SHP77 (cell line): ENCODE results near the gene PGLYRP2.
A peak's percentile ranks its signal among the peaks of the same experiment; 100 is the strongest.
"Not testable (repeated sequence)": the region's sequence is repeated elsewhere in the genome, so short reads cannot be mapped to it uniquely, and the experiment has no call there.

ENCODE experiments used
- DNase-seq, 2 experiments: peaks; one replicate each; lab custom pipeline; 2025; lab: John Stamatoyannopoulos, UW

The PGLYRP2 gene, protein sequence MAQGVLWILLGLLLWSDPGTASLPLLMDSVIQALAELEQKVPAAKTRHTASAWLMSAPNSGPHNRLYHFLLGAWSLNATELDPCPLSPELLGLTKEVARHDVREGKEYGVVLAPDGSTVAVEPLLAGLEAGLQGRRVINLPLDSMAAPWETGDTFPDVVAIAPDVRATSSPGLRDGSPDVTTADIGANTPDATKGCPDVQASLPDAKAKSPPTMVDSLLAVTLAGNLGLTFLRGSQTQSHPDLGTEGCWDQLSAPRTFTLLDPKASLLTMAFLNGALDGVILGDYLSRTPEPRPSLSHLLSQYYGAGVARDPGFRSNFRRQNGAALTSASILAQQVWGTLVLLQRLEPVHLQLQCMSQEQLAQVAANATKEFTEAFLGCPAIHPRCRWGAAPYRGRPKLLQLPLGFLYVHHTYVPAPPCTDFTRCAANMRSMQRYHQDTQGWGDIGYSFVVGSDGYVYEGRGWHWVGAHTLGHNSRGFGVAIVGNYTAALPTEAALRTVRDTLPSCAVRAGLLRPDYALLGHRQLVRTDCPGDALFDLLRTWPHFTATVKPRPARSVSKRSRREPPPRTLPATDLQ

DNA sequence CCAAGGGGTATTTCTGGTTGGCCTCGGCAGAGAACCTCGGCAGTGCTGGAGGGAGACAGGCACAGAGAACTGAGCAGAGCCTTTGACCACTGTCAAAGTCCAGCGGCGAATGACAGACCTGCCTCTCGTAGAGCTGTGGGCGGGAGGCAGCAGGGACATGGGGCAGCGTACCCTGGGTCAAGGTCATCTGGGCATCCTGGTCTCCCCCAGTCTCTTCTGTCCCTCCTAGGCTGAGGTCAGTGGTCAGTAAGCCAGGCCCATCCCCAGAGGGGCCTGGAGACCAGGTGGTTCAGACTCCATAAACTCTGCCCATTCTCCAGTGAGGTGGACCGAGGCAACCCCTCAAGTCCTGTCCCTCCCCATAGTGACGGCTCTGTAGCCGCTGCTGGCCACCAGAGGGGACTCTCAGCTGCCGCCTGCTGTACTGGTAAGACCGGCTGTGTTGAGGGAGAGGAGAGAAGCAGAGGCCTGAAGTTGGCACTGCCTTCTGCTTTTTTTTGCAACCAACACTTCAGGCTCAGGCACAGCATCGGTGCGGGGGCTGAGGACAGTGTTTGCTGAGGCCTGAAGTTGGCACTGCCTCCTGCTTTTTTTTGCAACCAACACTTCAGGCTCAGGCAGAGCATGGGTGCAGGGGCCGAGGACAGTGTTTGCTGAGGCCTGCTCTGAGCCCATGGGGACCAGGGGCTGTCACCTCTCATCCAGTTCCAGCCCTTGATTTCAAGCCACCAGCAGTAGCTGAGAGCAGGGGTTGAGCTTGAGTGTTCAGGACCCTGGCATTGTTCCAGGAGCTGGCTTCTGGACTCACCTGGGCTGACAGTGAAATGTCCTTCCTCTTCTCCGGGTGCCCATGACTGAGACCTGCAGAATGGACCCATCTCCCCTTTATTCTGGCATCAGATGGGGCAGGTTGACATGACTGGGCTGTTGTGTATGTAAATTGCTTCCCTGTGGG lies at the start of gene PGLYRP2:
TSS of gene PGLYRP2 (minus strand) at position 111 of the 955 bp plus-strand sequence. CDS start 130 bp downstream, outside the sequence.
- peak in 1 of 2 experiments; percentile 62 for DNase-seq

DNA sequence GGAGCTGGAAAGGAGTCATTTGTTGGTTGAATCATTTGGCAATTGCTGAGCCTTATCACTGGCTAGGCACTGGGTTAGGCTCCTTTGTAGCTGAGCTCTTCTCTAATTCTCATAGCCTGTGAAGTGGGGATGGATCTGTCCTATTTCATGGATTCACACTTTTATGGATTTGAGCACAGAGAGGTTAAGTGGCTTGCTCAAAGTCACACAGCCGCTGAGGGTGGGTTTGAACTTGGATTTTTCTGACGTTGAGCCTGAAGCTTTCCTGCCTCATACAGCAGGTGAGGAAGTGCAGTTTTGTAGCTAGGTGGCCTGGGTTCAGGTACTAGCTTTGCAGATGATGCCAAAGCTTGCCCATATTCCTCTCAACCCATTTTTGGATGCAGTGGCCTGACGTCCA lies 48.4 kb upstream of the PGLYRP2 start:
- DNase-seq: no peak

DNA sequence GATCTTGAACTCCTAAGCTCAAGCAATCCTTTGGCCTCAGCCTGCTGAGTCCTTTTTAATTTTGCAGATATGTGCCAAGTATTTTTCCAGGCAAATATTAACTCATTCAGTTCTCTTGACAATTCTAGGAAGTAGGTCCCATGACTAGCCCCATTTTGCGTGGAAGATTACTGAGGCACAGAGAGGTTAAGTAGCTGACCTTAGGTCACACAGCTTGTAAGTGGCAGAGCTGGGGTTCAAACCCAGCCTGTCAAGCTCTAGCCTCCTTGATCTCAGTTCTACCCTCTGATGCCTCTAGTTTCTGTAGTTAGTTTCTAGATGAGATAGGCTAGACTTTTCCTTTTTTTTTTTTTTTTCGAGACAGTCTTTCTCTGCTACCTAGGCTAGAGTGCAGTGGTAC lies 47.1 kb upstream of the PGLYRP2 start:
- no peak for DNase-seq

DNA sequence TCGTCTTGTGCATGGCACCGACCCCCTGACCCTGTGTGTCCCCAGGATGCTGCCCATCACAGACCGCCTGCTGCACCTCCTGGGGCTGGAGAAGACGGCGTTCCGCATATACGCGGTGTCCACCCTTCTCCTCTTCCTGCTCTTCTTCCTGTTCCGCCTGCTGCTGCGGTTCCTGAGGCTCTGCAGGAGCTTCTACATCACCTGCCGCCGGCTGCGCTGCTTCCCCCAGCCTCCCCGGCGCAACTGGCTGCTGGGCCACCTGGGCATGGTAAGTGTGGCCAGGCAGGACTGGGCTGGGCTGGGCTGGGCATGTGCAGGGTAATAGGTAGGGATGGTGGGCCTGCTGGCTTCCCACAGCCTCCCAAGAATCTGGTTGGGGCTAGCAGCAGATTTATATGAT lies 46.0 kb upstream of the PGLYRP2 start:
- no peak for DNase-seq

DNA sequence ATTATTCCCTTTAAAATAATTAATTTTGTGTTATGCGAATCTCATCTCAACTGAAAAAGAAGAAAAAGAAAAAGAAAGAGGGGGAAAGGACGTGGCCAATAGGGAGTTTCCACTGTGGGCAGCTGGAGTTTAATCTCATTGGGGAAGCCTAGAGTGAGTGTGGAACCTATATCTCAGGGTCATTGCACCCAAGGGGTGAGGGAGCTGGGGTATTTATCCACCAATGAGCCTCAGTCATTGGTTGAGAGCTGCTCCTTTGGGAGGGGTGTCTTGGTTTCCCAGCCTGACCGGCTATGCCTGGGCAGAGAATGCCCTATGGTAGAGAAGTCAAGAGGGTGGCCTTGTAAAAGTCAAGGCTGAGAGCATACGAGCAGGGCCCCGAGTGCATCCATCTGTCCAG lies 45.5 kb upstream of the PGLYRP2 start:
- DNase-seq: no peak

DNA sequence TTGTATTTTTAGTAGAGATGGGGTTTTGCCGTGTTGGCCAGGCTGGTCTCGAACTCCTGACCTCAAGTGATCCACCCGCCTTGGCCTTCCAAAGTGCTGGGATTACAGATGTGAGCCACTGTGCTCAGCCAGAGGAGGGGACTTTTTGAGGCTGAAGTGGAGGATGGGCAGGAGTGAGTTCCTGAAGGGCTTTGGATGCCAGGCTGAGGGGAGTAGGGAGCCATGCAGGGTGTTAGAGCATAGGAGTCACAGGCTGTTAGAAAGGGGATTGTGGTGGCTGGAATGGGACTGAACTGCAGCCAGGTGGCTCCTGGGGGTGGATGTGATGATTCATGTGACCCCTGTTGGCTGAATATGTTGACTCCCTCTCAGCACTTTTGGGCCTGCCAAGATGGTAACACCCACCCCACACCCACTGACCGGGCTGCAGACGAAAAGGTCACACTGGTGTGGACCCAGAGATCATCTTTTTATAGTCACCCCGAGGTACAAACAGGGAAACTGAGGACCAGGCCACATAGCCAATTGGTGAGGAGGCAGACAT lies 40.2 kb upstream of the PGLYRP2 start:
- DNase-seq: no peak

DNA sequence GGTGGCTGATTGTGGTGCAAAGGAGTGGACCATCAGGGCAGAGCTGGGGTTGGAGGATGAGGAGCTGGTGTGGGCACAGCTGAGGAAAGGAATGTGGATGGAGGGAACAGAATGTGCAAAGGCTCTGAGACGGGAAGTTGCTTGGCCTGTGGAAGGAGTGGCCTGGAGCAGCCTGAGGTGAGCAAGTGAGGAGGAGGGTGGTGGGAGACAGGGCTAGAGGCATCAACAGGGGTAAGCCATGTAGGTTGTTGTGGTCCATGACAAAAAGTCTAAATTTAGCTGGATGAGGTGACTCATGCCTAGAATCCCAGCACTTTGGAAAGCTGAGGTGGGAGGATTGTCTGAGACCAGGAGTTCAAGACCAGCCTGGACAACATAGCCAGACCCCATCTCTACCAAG lies 38.5 kb upstream of the PGLYRP2 start:
- no peak for DNase-seq

DNA sequence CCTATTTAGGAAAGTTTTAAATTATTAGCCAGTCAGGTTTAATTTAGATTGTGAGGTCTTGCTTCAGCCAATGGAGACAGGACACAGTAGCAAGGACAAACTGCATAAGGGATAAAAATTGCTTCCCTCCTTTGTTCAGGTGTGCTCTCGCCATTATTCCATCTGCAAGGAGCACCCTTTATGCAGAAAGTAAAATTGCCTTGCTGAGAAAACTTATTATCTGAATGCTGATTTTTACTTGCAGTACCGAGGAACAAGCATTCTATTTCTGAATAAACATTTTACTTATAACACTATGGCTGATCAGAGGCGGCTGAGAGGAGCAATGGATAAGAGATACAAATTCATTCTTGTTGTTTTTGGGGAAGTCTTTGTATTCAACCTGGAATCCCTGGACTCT lies 37.1 kb upstream of the PGLYRP2 start:
- DNase-seq: no peak

DNA sequence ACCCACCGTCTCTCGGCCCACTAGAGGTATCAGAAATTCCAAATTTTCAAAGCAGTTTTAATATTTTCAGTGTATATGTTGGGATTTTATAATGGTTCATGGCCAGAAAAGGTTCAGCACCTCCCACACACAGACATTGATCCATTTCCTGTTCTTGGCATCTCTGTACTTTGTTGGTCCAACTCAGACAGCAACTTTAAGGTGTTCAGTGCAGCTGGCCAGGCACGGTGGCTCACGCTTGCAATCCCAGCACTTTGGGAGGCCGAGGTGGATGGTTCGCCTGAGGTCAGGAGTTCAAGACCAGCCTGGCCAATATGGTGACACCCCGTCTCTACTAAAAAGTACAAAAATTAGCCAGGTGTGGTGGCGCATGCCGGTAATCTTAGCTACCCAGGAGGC lies 35.9 kb upstream of the PGLYRP2 start:
- DNase-seq: not testable (repeated sequence)

DNA sequence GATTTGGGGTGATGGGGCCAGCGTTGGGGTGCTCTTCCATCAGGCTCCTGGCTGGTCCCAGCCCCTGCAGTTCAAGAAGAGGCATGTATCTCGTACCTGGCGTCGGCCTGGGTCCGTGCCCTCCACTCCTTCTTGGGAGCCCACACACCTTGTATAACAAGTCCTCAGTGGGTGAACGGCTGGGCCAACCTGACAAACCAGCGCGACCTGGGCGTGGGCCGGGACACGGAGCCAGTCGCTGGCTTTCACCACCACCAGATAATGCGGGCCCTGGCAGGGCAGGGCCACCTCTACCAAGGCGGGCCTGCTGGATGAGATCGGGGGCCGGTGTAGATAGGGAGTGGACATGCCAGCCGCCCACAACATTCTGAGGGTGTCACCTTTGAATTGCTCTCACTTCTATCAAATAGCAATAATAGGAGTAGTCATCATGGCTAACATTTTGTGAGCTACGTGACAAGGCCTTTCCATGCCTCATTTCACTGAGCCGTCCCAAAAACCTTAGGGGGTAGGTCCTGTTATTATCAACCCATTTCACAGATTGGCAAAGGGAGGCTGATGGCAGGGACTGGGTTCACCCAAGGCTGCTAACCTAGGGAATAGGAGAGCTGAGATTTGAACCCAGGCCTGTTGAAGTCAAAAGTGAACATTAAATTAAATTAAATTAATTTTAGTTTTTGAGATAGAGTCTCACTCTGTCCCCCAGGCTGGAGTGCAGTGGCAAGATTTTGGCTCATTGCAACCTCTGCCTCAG lies 32.5 kb upstream of the PGLYRP2 start:
- no peak for DNase-seq

DNA sequence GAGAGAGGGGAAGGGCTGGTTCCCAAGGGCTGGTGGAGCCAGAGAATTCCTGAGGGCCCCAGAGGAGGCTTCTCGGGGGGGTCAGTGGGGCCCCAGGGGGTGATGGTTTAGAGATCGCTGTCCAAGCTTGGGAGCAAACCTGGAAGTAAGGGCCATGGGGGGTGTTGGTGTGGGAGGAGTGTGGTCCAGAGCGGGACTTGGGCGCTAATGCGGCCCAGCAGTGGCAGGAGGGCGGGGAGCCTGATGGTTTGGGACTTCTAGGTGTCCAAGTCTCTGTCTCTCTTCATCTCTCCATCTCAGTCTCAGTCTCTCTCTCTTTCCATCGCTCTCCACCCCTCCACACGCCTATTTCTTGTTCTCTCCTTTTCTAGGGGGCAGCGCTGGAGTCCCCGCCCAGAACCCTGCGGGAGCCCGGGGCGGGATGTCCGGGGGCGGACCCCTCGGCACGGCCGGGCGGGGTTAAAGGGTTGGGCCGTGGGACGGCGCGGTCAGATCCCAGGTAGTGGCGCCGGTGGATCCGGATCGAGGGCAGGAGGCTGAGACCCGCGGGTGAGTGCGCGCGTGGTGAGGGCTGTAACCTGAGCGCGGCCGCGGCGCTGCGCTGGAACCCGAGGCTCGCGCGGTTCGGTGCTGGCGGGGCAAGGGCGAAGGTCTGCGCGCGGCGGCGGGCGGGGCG lies 28.9 kb upstream of the PGLYRP2 start, which contains the start of gene CYP4F22:
TSS of gene CYP4F22 (plus strand) at position 491 of the 676 bp plus-strand sequence. CDS start 16,812 bp downstream, outside the sequence.
- no peak for DNase-seq

DNA sequence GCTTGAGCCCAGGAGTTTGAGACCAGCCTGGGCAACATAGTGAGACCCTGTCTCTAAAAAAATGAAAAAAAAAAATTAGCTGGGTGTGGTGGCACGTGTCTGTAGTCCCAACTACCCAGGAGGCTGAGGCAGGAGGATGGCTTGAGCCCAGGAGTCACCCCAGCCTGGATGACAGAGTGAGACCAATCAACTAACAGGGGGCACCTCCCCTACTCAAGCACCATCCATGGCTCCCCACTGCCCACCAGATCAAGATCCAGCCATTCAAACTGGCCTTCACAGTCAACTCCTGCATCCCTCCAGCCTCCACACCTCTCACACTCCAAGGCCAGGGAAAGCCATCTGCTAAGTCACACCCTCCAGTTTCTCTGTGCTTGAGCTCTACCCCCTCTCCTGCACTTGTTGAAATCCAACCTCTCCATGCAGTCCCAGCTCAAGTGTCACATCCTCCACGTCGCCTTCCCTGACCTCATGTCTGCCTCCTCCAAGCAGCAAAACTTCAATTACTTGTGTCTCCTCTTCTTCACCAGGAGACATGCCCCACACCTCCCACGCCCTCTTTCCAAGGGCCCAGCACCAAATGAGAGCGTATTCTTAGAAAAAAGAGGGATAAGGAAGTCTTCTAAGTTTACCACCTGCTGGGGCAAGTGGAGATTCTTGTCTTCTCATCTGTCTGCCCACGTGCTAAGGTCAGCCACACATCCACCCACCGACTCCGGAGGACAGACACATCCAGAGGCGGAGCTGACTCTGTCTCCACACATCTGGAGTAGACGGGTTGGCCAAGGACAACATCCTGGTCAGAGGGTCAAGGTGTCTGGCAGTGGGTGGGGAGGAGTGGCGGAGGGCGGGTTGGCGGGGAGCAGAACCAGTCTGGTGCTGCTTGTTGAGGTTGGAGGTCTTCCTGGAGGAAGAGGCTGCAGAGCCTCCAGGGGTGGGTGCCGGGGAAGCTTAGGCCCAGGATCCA lies 28.1 kb upstream of the PGLYRP2 start:
- DNase-seq: no peak

DNA sequence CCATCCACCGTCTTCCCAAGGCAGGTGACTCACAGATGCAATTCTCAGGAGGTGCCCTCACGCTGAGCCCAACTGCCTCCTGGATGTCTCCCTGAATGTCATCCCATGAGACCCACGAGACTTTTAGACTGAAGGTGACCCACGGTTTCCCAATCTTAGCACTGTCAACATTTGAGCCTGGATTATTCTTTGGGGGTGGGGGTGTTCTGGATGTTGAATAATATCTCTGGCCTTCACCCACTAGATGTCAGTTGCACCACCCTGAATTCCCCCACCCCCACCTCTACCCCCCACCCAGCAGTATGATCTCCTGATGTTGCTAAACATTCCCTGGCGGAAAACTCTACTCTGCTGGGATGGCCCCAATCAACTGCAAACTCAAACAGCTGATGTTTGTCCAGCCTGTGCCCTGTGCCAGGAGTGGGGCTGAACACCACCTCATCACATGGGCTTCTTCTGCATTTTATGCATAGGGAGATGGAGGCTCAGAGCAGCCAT lies 26.8 kb upstream of the PGLYRP2 start:
- DNase-seq: no peak

DNA sequence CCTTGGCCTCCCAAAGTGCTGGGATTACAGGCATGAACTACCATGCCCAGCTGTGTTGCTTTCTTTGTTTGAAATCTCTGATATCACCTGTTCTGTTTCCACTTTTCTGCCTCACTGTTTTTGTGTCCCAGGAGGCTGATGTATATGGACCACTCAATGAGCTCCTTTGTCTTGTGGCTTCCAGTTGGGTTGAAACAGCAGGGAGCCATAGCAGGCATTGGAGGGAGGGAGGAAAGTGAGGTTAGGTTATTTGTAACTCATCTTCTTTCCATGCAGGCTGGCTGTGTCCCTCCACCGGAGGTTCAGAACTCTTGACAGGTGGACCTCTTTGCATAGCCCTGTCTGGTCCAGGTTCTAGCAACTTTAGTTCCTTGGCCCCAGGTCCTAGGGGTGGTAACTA lies 23.0 kb upstream of the PGLYRP2 start:
- DNase-seq: no peak

DNA sequence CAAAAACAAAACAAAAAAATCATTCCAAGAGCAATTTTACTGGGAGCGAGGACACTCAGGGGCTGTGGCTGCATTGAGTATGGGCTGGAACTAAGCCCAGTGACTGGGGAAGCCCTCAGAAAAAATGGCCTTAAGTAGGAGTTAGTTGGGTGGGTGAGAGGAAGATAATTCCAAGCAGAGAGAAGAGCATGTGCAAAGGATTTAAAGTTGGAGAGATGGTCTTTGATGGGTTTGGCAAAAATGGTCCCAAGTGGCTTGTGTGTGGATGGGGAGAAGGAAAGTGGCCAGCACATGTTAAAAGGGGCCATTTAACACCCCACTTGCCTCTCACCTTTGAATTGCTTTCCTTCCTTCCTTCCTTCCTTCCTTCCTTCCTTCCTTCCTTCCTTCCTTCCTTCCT lies 22.3 kb upstream of the PGLYRP2 start:
- no peak for DNase-seq

DNA sequence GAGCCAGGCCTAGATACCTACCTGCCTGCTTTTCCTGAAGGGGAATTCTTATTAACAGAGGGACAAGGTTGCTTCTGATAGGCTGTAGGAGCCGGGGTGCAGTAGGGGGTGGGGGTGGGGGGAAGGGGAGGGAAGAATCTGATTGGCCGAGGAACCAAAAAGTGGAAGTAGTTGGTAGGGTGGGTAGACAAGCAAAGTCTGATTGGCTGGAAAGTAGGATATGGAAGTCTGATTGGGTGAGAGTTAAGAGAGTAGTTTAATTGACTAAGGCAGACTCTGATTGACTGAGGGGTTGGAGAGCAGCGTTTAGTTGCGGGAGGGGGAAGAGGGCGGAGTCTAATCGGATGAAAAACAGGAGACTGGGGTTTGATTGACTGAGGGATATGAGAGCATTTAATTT lies 19.6 kb upstream of the PGLYRP2 start:
- no peak for DNase-seq

DNA sequence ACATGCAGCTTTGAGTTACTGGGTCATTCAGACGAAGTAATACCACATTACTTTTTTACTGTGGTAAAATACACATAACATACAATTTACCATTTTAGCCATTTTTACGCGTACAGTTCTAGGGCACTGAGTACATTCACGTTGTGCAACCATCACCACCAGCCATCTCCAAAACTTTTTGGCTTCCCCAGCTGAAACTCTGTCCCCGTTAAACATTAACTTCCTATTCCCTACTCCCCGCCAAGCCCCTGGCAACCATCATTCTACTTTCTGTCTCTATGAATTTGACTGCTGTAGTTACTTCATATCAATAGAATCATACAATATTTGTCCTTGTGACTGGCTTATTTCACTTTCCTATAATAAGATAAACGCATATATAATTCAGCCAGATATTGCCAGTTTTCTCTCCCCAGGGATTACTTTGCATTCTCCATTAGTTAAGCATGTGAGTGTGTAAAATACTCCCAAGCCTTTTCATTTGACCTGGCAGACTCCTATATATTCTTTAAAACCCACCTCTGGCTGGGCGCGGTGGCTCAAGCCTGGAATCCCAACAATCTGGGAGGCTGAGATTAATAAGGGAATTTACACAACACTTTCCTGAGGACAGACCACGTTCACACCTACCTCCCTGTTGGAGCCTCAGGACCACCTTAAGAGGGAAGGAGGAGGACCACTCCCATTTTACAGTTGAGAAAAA lies 19.0 kb upstream of the PGLYRP2 start:
- DNase-seq: no peak

DNA sequence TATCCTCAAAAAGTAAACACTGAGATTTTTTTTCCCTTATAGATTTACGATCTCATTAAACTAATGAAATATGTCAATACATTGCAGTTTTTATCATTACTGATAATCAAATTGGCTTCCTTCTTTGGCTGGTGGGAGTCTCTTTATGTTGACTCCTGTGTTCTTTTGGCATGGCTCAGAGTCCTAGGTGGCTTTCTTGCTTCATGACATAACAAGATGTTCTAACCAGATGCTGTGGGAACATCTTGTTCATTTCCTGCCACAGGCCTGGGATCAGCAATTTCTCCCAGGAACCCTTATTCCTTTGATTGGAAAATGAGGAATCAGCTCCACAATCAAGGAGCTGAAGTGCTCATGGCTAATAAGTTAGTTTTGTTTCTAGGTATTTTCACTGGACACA lies 15.8 kb upstream of the PGLYRP2 start:
- no peak for DNase-seq
